Measurements from ENCODE around the gene ST14. TPM values are rescaled to one million over a fixed set of nuclear protein-coding genes. Genes with fewer than 3 reads are reported as not detected.
"Not testable (repeated sequence)": the region's sequence is repeated elsewhere in the genome, so short reads cannot be mapped to it uniquely, and the experiment has no call there.

Gene ST14
- total RNA-seq, 1 experiment from 2014 or later = 0.30 TPM

- Histone ChIP-seq H3K4me1 (ENCODE audit: insufficient read depth, low read length, poor library complexity, severe bottlenecking) (no peaks in the 10 kb centered on the region), H3K9me3 (ENCODE audit: low read depth, low read length, poor library complexity, severe bottlenecking) (no peaks in the 10 kb centered on the region), H3K27me3 (replicated peaks; ENCODE audit: insufficient read depth, low read depth, low read length, poor library complexity) (no peaks in the 10 kb centered on the region), H3K36me3 (ENCODE audit: insufficient read depth, low read length, poor library complexity, severe bottlenecking) (no peaks in the 10 kb centered on the region), H3K27ac (ENCODE audit: low read depth, low read length, poor library complexity, severe bottlenecking) (no peak overlapping the region), H3K4me3 (ENCODE audit: low read depth, low read length, poor library complexity, severe bottlenecking) (no peak overlapping the region)
- CTCF ChIA-PET = no interaction called here
- no TSS peak for BruUV-seq (replicated peaks)
- POLR2A ChIA-PET (ENCODE audit: low non-redundant PET) = no interaction called here
- no peak for DNase-seq (ENCODE audit: low spot score)
- intact Hi-C loops (cut with micrococcal nuclease; ENCODE audit: unreplicated experiment) = no loop called here
- no peak for TF ChIP-seq EZH2 (IDR thresholded peaks at IDR 0.05; ENCODE audit: borderline replicate concordance, low read depth, low read length, poor library complexity, severe bottlenecking)
- TF ChIP-seq CTCF (conservative IDR thresholded peaks at IDR 0.05; ENCODE audit: low read depth, low read length) = no peak
These were observed 84.2 kb downstream of the ST14 start for GRCh38 chr11:130243816-130244215.

- CTCF ChIA-PET = no interaction called here
- no peaks in the 10 kb centered on the region for H3K27me3 ChIP-seq (replicated peaks; ENCODE audit: insufficient read depth, low read depth, low read length, poor library complexity)
- DNase-seq (ENCODE audit: low spot score) = no peak
- no peak for TF ChIP-seq CTCF (conservative IDR thresholded peaks at IDR 0.05; ENCODE audit: low read depth, low read length)
- TF ChIP-seq EZH2 (IDR thresholded peaks at IDR 0.05; ENCODE audit: borderline replicate concordance, low read depth, low read length, poor library complexity, severe bottlenecking) = no peak
- H3K4me3 ChIP-seq (ENCODE audit: low read depth, low read length, poor library complexity, severe bottlenecking) = no peak overlapping the region
- no TSS peak for BruUV-seq (replicated peaks)
- POLR2A ChIA-PET (ENCODE audit: low non-redundant PET) = no interaction called here
- no peaks in the 10 kb centered on the region for H3K4me1 ChIP-seq (ENCODE audit: insufficient read depth, low read length, poor library complexity, severe bottlenecking)
- no peaks in the 10 kb centered on the region for H3K36me3 ChIP-seq (ENCODE audit: insufficient read depth, low read length, poor library complexity, severe bottlenecking)
- H3K9me3 ChIP-seq (ENCODE audit: low read depth, low read length, poor library complexity, severe bottlenecking) = no peaks in the 10 kb centered on the region
- no peak overlapping the region for H3K27ac ChIP-seq (ENCODE audit: low read depth, low read length, poor library complexity, severe bottlenecking)
- intact Hi-C loops (cut with micrococcal nuclease; ENCODE audit: unreplicated experiment) = no loop called here
These were observed 85.3 kb downstream of the ST14 start for GRCh38 chr11:130244848-130245247.

GRCh38 chr11:130245375-130245774 lies 85.8 kb downstream of the ST14 start:
- CTCF ChIA-PET = not testable (repeated sequence)

GRCh38 chr11:130246270-130246669 lies 86.7 kb downstream of the ST14 start:
- Histone ChIP-seq H3K4me3 (ENCODE audit: low read depth, low read length, poor library complexity, severe bottlenecking) (no peak overlapping the region), H3K9me3 (ENCODE audit: low read depth, low read length, poor library complexity, severe bottlenecking) (no peaks in the 10 kb centered on the region), H3K4me1 (ENCODE audit: insufficient read depth, low read length, poor library complexity, severe bottlenecking) (no peaks in the 10 kb centered on the region), H3K36me3 (ENCODE audit: insufficient read depth, low read length, poor library complexity, severe bottlenecking) (no peaks in the 10 kb centered on the region), H3K27ac (ENCODE audit: low read depth, low read length, poor library complexity, severe bottlenecking) (no peak overlapping the region), H3K27me3 (replicated peaks; ENCODE audit: insufficient read depth, low read depth, low read length, poor library complexity) (no peaks in the 10 kb centered on the region)
- ChIA-PET CTCF (no interaction called here), POLR2A (ENCODE audit: low non-redundant PET) (no interaction called here)
- TF ChIP-seq EZH2 (IDR thresholded peaks at IDR 0.05; ENCODE audit: borderline replicate concordance, low read depth, low read length, poor library complexity, severe bottlenecking) (no peak), CTCF (conservative IDR thresholded peaks at IDR 0.05; ENCODE audit: low read depth, low read length) (no peak)
- intact Hi-C loops (cut with micrococcal nuclease; ENCODE audit: unreplicated experiment) = no loop called here
- DNase-seq (ENCODE audit: low spot score) = no peak
- BruUV-seq (replicated peaks) = no TSS peak

More at GRCh38 chr11:130245375-130245774, 85.8 kb downstream of the ST14 start:
- H3K27me3 ChIP-seq (replicated peaks; ENCODE audit: insufficient read depth, low read depth, low read length, poor library complexity); BruUV-seq (replicated peaks); POLR2A ChIA-PET (ENCODE audit: low non-redundant PET); H3K27ac ChIP-seq (ENCODE audit: low read depth, low read length, poor library complexity, severe bottlenecking); DNase-seq (ENCODE audit: low spot score); H3K4me3 ChIP-seq (ENCODE audit: low read depth, low read length, poor library complexity, severe bottlenecking); H3K9me3 ChIP-seq (ENCODE audit: low read depth, low read length, poor library complexity, severe bottlenecking); H3K36me3 ChIP-seq (ENCODE audit: insufficient read depth, low read length, poor library complexity, severe bottlenecking); intact Hi-C loops (cut with micrococcal nuclease; ENCODE audit: unreplicated experiment); H3K4me1 ChIP-seq (ENCODE audit: insufficient read depth, low read length, poor library complexity, severe bottlenecking): not testable (repeated sequence)
